ENCODE measurements around the gene SLC38A10. TPM values are rescaled to one million over a fixed set of nuclear protein-coding genes. Genes with fewer than 3 reads are reported as not detected.

SLC38A10 gene
- total RNA-seq, 4 donors from 2014 or later = 24.5 to 56.5 (median 28.8) TPM

DNA sequence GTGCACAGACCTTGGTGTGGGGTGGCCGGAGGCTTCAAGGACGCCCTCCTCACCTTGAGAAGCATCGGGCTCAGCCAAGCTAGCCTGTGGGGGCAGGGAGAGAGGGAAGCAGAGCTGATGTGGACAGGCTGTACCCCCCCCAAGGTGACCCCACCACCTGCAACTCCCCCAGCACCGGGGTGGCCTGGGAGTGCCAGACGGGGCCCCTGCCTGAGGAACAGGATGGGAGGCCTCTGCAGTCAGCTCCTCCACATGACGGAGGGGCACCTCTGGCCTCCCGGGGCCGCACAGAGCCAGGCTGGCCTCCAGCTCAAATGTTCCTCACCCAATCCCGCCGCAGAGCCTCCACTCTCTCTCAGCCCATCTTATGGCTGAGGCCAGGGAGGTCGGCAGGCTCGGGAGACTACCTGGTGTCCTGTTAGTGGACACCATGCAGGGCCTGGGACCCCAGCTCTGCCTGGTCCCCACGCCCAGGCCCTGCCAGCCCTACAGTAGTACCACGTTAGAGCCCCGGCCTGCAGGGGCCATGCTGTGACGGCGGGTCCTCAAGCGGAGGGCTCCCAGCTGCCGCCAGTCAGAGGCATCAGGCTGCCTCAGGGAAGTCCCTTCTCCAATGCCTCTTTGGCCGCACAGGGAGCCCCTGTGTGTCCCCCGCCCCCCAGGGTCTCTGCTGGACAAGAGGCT, 19.4 kb upstream of the SLC38A10 start:
- in situ Hi-C loops (cut with MboI; ENCODE audit: low sequenced_read_pairs in 4 of 4) (no loop called here), intact Hi-C loops (cut with DNase I; ENCODE audit: low total_unique reads) (no loop called here)
- ATAC-seq = no peak
- H3K4me3 ChIP-seq = no peak overlapping the region
- peaks cover 7 to 11% of the 10 kb centered on the region in 2 donors for H3K4me1 ChIP-seq
- H3K27ac ChIP-seq = no peak overlapping the region
- no peaks in the 10 kb centered on the region for H3K9me3 ChIP-seq
- no peak for TF ChIP-seq POLR2A (IDR thresholded peaks at IDR 0.05)
- TF ChIP-seq, protein P1, sequence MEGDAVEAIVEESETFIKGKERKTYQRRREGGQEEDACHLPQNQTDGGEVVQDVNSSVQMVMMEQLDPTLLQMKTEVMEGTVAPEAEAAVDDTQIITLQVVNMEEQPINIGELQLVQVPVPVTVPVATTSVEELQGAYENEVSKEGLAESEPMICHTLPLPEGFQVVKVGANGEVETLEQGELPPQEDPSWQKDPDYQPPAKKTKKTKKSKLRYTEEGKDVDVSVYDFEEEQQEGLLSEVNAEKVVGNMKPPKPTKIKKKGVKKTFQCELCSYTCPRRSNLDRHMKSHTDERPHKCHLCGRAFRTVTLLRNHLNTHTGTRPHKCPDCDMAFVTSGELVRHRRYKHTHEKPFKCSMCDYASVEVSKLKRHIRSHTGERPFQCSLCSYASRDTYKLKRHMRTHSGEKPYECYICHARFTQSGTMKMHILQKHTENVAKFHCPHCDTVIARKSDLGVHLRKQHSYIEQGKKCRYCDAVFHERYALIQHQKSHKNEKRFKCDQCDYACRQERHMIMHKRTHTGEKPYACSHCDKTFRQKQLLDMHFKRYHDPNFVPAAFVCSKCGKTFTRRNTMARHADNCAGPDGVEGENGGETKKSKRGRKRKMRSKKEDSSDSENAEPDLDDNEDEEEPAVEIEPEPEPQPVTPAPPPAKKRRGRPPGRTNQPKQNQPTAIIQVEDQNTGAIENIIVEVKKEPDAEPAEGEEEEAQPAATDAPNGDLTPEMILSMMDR (IDR thresholded peaks at IDR 0.05 in 4 of 5, conservative IDR thresholded peaks at IDR 0.05 in 1 of 5) = no peak
- H3K27me3 ChIP-seq = no peaks in the 10 kb centered on the region
- no peaks in the 10 kb centered on the region for H3K36me3 ChIP-seq
- DNase-seq = no peak

DNA sequence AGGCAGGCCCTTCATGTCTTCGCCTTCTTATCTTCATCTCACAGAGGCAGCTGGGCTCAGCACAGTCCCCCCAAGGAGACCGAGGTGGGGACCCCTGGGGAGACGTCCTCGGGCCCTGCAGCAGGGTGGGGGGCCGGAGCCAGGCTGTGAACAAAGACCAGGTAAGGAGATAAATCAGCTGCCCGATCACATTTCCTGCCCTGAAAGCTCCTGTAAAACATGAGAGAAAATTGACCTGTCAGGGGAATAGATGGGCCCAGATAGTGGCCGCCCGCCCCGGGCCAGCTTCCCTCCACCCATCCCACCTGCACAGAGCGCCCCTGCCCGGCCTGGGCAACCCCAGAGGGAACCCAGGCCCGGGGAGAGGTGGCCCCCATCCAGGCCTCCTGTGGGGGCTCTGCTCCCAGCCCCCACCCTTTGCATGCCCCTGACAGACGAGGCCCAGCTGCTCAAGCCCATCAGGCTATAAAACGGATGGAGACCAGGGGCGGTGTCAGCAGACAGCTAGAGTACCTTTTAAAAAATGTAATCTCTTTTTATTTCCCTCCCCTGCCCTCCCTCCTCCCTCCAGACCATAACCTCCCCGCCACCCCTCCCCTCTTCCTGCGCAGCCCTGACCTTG, 18.8 kb upstream of the SLC38A10 start:
- Histone ChIP-seq H3K9me3 (no peaks in the 10 kb centered on the region), H3K27ac (no peak overlapping the region), H3K4me3 (no peak overlapping the region), H3K4me1 (peaks cover 12 to 16% of the 10 kb centered on the region in 2 donors), H3K27me3 (no peaks in the 10 kb centered on the region), H3K36me3 (no peaks in the 10 kb centered on the region)
- TF ChIP-seq, protein P1 (IDR thresholded peaks at IDR 0.05 in 4 of 5, conservative IDR thresholded peaks at IDR 0.05 in 1 of 5) = no peak
- TF ChIP-seq POLR2A (IDR thresholded peaks at IDR 0.05) = no peak
- in situ Hi-C loops (cut with MboI; ENCODE audit: low sequenced_read_pairs in 4 of 4) (no loop called here), intact Hi-C loops (cut with DNase I; ENCODE audit: low total_unique reads) (no loop called here)
- ATAC-seq (no peak), DNase-seq (no peak)

DNA sequence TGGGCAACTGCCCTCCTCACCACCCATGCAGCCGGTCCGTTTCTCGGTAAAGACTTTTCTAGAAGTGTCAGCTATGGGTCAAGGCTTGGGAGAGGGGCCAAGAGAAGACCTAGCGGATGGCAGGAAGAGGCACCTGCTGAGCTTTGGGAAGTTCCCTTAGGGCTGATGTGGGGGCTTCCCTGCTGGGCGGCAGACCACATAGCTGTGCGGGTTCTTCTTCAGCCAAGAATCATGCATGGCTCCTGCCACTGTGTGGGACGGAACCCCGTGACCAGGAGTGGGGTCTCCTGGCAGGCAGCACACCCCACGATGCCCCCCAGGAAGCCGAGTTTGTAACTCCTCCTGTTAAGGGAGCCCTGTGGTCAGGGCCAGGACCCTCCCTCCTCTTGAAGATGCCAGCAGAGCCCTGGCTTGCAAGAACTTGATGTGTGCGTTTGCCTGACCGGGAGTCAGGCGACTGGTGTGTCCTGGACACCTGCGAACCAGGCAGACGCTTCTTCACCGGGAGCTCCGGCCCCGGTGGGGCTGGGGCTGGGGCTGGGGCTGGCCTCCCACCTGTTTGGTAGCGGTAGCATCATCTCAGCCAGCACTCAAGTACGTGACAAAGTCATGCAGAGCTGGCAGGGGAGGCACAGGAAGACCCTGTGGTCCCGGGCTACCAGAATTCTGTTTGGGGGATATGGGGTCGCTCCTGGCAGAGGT, 17.7 kb upstream of the SLC38A10 start:
- Histone ChIP-seq H3K36me3 (no peaks in the 10 kb centered on the region), H3K9me3 (no peaks in the 10 kb centered on the region), H3K27me3 (no peaks in the 10 kb centered on the region), H3K27ac (no peak overlapping the region), H3K4me1 (peaks cover 19 to 24% of the 10 kb centered on the region in 2 donors), H3K4me3 (no peak overlapping the region)
- in situ Hi-C loops (cut with MboI; ENCODE audit: low sequenced_read_pairs in 4 of 4) (no loop called here), intact Hi-C loops (cut with DNase I; ENCODE audit: low total_unique reads) (no loop called here)
- DNase-seq (no peak), ATAC-seq (no peak)
- TF ChIP-seq, protein P1 (IDR thresholded peaks at IDR 0.05 in 4 of 5, conservative IDR thresholded peaks at IDR 0.05 in 1 of 5) = no peak
- TF ChIP-seq POLR2A (IDR thresholded peaks at IDR 0.05) = no peak

DNA sequence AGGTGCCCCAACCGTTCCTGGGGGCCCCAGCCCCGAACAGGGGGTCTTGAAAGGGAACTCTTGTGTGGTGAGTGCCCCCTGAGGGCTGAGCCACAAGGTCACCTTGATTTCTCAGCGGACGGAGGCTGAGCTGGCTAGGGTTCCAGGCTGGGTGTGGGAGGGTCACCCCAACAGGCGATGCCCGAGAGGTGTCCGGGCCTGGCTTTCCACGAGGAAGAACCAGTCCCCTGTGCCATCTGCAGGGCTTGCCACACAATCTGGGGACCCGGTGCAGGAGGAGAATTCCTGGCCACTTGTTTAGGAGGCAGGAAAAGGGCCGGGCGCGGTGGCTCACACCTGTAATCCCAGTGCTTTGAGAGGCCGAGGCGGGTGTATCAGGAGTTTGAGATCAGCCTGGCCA, 16.8 kb upstream of the SLC38A10 start:
- Histone ChIP-seq H3K9me3 (no peaks in the 10 kb centered on the region), H3K4me1 (peaks cover 19 to 24% of the 10 kb centered on the region in 2 donors), H3K27ac (no peak overlapping the region), H3K4me3 (no peak overlapping the region), H3K36me3 (no peaks in the 10 kb centered on the region), H3K27me3 (no peaks in the 10 kb centered on the region)
- TF ChIP-seq, protein P1 (IDR thresholded peaks at IDR 0.05 in 4 of 5, conservative IDR thresholded peaks at IDR 0.05 in 1 of 5) = no peak
- no peak for TF ChIP-seq POLR2A (IDR thresholded peaks at IDR 0.05)
- intact Hi-C loops (cut with DNase I; ENCODE audit: low total_unique reads) (no loop called here), in situ Hi-C loops (cut with MboI; ENCODE audit: low sequenced_read_pairs in 4 of 4) (no loop called here)
- DNase-seq (no peak), ATAC-seq (no peak)
